Fibroblast of lung (primary cell): ENCODE measurements around the gene ATRN. TPM values are rescaled to one million over a fixed set of nuclear protein-coding genes. Genes with fewer than 3 reads are reported as not detected.

ENCODE experiments used
- DNase-seq, 2 donors: peaks; one replicate each; pipeline versions ENCODE4 v3.0.0 to v3.0.0-alpha.2; 2010; ENCODE audit warnings: low read depth in 2 of 2
- H2AFZ ChIP-seq: 2 replicates; pipeline ENCODE4 v1.5.1; 2012; ENCODE audit warnings: low read length, control low read depth, inconsistent platforms
- H3K27ac ChIP-seq: 2 replicates; pipeline ENCODE4 v1.5.1; 2011; ENCODE audit warnings: low read length, control low read depth; ENCODE audit not compliant: insufficient read depth
- H3K27me3 ChIP-seq: 2 replicates; pipeline ENCODE4 v1.5.1; 2011; ENCODE audit warnings: mild to moderate bottlenecking, low read length; ENCODE audit not compliant: control insufficient read depth, insufficient read depth
- H3K36me3 ChIP-seq: 2 replicates; pipeline ENCODE4 v1.5.1; 2011; ENCODE audit warnings: low read length; ENCODE audit not compliant: control insufficient read depth, insufficient read depth
- H3K4me1 ChIP-seq: 2 replicates; pipeline ENCODE4 v1.5.1; 2011; ENCODE audit warnings: low read length; ENCODE audit not compliant: control insufficient read depth, insufficient read depth; ENCODE audit errors: extremely low read depth
- H3K4me2 ChIP-seq: 2 replicates; pipeline ENCODE4 v1.5.1; 2011; ENCODE audit warnings: low read length, control low read depth; ENCODE audit not compliant: insufficient read depth; ENCODE audit errors: extremely low read depth
- H3K4me3 ChIP-seq, 4 experiments: fragments of 200-600 bp in 1 of 4; sonication (generic) in 1 of 4; replicated peaks in 1 of 4; 2 replicates each; pipeline ENCODE4 v1.5.1; 2011 to 2016; ENCODE audit warnings: low read length in 4 of 4, low read depth in 3 of 4, mild to moderate bottlenecking in 3 of 4, control low read depth in 2 of 4, inconsistent platforms in 1 of 4, mixed read lengths in 1 of 4; ENCODE audit not compliant: insufficient read depth in 1 of 4; ENCODE audit errors: control extremely low read depth in 1 of 4
- H3K79me2 ChIP-seq: 2 replicates; pipeline ENCODE4 v1.5.1; 2012; ENCODE audit warnings: mild to moderate bottlenecking, low read length, inconsistent platforms; ENCODE audit not compliant: control insufficient read depth, insufficient read depth
- H3K9ac ChIP-seq: 2 replicates; pipeline ENCODE4 v1.5.1; 2011; ENCODE audit warnings: mild to moderate bottlenecking, low read length, control low read depth; ENCODE audit not compliant: insufficient read depth
- H3K9me3 ChIP-seq: 2 replicates; pipeline ENCODE4 v1.5.1; 2012; ENCODE audit warnings: low read depth, low read length; ENCODE audit not compliant: control insufficient read depth, insufficient read depth
- H4K20me1 ChIP-seq: 2 replicates; pipeline ENCODE4 v1.5.1; 2011; ENCODE audit warnings: low read length; ENCODE audit not compliant: control insufficient read depth, insufficient read depth; ENCODE audit errors: extremely low read depth
- CTCF ChIP-seq, 2 donors: IDR thresholded peaks in 1 of 2; conservative IDR thresholded peaks in 1 of 2; 1 replicate in 1 of 2; 2 replicates in 1 of 2; pipeline ENCODE4 v1.5.1; 2011 to 2012; ENCODE audit warnings: low read length in 2 of 2, control low read depth in 1 of 2, inconsistent platforms in 1 of 2, low read depth in 1 of 2, mild to moderate bottlenecking in 1 of 2
- EZH2 ChIP-seq: IDR thresholded peaks from 2 replicates; pipeline ENCODE4 v1.5.1; 2012; ENCODE audit warnings: low read length, control low read depth, mild to moderate bottlenecking; ENCODE audit errors: missing control alignments
- polyA plus RNA-seq, 2 donors: library from polyadenylated mRNA; depleted of rRNA in 1 of 2; stranded (reverse) in 1 of 2; unstranded in 1 of 2; fragments of >200 nt; gene quantifications; 2 replicates each; pipeline ENCODE4 v1.2.1, GENCODE V29; 2011 to 2012; ENCODE audit warnings: missing spikeins in 1 of 2
- total RNA-seq: library from RNA; depleted of rRNA; stranded (reverse); fragments of >200 nt; gene quantifications from 2 replicates; pipeline ENCODE4 v1.2.1, GENCODE V29; 2014

Gene ATRN
- total and polyA plus RNA-seq, 2 donors (not counting 1 experiment from before 2014, with no cell fraction given): 30.6 to 48.8 TPM

GRCh38 chr20:3470208-3470626 lies 601 bp upstream of the ATRN start:
- Histone ChIP-seq H3K79me2 (peaks cover 23% of the 10 kb centered on the region), H3K9me3 (no peaks in the 10 kb centered on the region), H3K4me3 (peak overlapping the region; percentile 74 to 88 (median 86)), H4K20me1 (no peaks in the 10 kb centered on the region), H3K36me3 (no peaks in the 10 kb centered on the region), H3K27me3 (peaks cover 9% of the 10 kb centered on the region), H3K4me2 (peak overlapping the region; percentile 73), H3K27ac (peak overlapping the region; percentile 62), H3K4me1 (peaks cover 5% of the 10 kb centered on the region), H2AFZ (peak overlapping the region; percentile 46), H3K9ac (peak overlapping the region; percentile 74)
- DNase-seq: no peak
- TF ChIP-seq EZH2 (no peak), CTCF (conservative IDR thresholded peaks at IDR 0.05 in 1 of 2, IDR thresholded peaks at IDR 0.05 in 1 of 2; ENCODE audit: low read depth in 1 of 2, low read length in 2 of 2) (no peak)

GRCh38 chr20:3471397-3472021 lies 691 bp downstream of the ATRN start:
- Histone ChIP-seq H3K79me2 (peaks cover 27% of the 10 kb centered on the region), H3K9ac (peak overlapping the region; percentile 74), H3K27ac (peak overlapping the region; percentile 62), H3K9me3 (no peaks in the 10 kb centered on the region), H2AFZ (peak overlapping the region; percentile 78), H3K4me3 (peak overlapping the region; percentile 86 to 88 (median 88)), H3K27me3 (peaks cover 5% of the 10 kb centered on the region), H3K36me3 (no peaks in the 10 kb centered on the region), H3K4me2 (peak overlapping the region; percentile 97), H4K20me1 (no peaks in the 10 kb centered on the region), H3K4me1 (peaks cover 5% of the 10 kb centered on the region)
- TF ChIP-seq EZH2 (no peak), CTCF (conservative IDR thresholded peaks at IDR 0.05 in 1 of 2, IDR thresholded peaks at IDR 0.05 in 1 of 2; ENCODE audit: low read depth in 1 of 2, low read length in 2 of 2) (no peak)
- no peak for DNase-seq

GRCh38 chr20:3472105-3472504 lies 1.3 kb downstream of the ATRN start:
- H3K36me3 ChIP-seq: no peaks in the 10 kb centered on the region
- peak overlapping the region; percentile 97 for H3K4me2 ChIP-seq
- H3K9ac ChIP-seq: peak overlapping the region; percentile 10
- no peak overlapping the region for H2AFZ ChIP-seq
- peak overlapping the region; percentile 62 for H3K27ac ChIP-seq
- no peaks in the 10 kb centered on the region for H4K20me1 ChIP-seq
- no peak for DNase-seq
- H3K4me3 ChIP-seq: peak overlapping the region; percentile 86 to 88 (median 88)
- peaks cover 27% of the 10 kb centered on the region for H3K79me2 ChIP-seq
- H3K27me3 ChIP-seq: peaks cover 1% of the 10 kb centered on the region
- H3K9me3 ChIP-seq: no peaks in the 10 kb centered on the region
- peaks cover 5% of the 10 kb centered on the region for H3K4me1 ChIP-seq
- TF ChIP-seq EZH2: no peak
- no peak for TF ChIP-seq CTCF (conservative IDR thresholded peaks at IDR 0.05 in 1 of 2, IDR thresholded peaks at IDR 0.05 in 1 of 2; ENCODE audit: low read depth in 1 of 2, low read length in 2 of 2)
